Mesothelial cell of epicardium (in vitro differentiated cells): ENCODE measurements around the gene CACNA1A. TPM values are rescaled to one million over a fixed set of nuclear protein-coding genes. Genes with fewer than 3 reads are reported as not detected.

ENCODE experiments used
- DNase-seq, 2 experiments: peaks; one replicate each; pipeline ENCODE4 v3.0.0; 2021; ENCODE audit warnings: low spot score in 2 of 2; ENCODE audit not compliant: unreplicated experiment in 2 of 2
- H3K27ac Mint-ChIP-seq: 2 replicates; pipeline ENCODE4 v1.8.0; 2021; ENCODE audit warnings: mixed read lengths
- H3K27me3 Mint-ChIP-seq: 2 replicates; pipeline ENCODE4 v1.8.0; 2021; ENCODE audit warnings: low read depth, mixed read lengths
- H3K36me3 Mint-ChIP-seq: 2 replicates; pipeline ENCODE4 v1.8.0; 2021; ENCODE audit warnings: mixed read lengths
- H3K4me1 Mint-ChIP-seq: 2 replicates; pipeline ENCODE4 v1.8.0; 2021; ENCODE audit warnings: mixed read lengths
- H3K4me3 Mint-ChIP-seq: 2 replicates; pipeline ENCODE4 v1.8.0; 2021; ENCODE audit warnings: mild to moderate bottlenecking, moderate library complexity, mixed read lengths
- H3K9me3 Mint-ChIP-seq: 2 replicates; pipeline ENCODE4 v1.8.0; 2021; ENCODE audit warnings: mixed read lengths
- total RNA-seq: library from RNA; stranded (reverse); gene quantifications from 3 replicates; pipeline ENCODE4 v1.2.1, GENCODE V29; 2021
- TF ChIP-seq, protein P1 (sequence below): fragments of 200-600 bp; sonication (generic); IDR thresholded peaks from one replicate; pipeline ENCODE4 v1.5.0; 2021; ENCODE audit warnings: antibody characterized with exemption; ENCODE audit not compliant: unreplicated experiment

The CACNA1A gene
- total RNA-seq, 1 donor from 2014 or later, result 1.0 TPM

DNA sequence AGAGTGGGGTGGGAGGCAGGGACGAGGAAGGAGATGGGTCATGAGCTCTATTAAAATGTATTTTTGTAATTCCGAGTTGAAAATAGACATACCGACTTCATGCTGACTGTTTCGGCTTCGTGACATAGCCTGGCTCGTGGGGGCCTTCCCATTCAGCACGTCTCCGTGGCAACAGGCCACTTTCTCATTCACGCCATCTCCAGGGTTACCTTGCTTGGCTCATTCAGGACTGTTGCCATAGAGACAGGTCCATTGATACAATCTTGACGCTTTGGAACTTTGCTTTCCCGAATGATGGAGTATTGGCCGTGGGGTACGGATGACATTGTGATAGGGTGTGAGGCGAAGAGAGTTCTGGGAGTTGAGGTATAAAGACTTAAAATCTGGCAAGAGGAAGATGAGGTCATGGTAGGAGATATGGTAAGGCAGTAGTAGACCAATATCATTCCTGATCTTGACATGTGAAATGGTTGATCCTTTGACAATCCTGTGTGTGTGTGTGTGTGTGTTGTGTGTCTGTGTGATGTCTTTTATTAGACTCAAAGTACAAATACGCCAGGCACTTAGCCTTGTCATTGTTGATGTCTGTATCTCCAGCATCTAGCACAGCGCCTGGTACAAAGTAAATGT, 97.3 kb downstream of the CACNA1A start:
- Mint-ChIP-seq H3K27ac (no peak overlapping the region), H3K4me3 (no peak overlapping the region), H3K36me3 (no peaks in the 10 kb centered on the region), H3K27me3 (no peaks in the 10 kb centered on the region), H3K4me1 (no peaks in the 10 kb centered on the region), H3K9me3 (no peaks in the 10 kb centered on the region)
- no peak for DNase-seq
- TF ChIP-seq, protein P1, sequence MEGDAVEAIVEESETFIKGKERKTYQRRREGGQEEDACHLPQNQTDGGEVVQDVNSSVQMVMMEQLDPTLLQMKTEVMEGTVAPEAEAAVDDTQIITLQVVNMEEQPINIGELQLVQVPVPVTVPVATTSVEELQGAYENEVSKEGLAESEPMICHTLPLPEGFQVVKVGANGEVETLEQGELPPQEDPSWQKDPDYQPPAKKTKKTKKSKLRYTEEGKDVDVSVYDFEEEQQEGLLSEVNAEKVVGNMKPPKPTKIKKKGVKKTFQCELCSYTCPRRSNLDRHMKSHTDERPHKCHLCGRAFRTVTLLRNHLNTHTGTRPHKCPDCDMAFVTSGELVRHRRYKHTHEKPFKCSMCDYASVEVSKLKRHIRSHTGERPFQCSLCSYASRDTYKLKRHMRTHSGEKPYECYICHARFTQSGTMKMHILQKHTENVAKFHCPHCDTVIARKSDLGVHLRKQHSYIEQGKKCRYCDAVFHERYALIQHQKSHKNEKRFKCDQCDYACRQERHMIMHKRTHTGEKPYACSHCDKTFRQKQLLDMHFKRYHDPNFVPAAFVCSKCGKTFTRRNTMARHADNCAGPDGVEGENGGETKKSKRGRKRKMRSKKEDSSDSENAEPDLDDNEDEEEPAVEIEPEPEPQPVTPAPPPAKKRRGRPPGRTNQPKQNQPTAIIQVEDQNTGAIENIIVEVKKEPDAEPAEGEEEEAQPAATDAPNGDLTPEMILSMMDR, result no peak

DNA sequence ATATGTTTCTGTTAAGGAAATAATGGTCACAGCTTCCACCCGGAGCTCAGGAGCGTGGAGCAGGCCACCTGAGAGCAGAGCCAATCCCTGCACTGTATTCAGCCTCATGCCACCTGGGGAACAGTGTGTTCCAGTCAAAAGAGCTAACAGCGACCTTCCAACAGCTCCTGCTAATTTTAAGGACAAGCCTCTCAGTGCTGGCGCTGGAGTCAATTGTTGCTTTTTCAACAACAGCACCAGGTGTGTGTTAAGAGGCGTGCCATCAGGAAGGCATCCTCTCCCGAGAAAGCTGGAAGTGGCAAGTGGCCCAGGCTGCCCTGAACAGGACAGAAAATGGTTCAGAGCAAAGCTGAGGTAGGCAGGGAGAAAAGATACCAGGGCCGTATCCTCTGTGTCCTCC, 102.0 kb downstream of the CACNA1A start:
- no peak for DNase-seq
- TF ChIP-seq, protein P1, result no peak
- Mint-ChIP-seq H3K9me3 (peaks cover 6% of the 10 kb centered on the region), H3K36me3 (no peaks in the 10 kb centered on the region), H3K27me3 (no peaks in the 10 kb centered on the region), H3K4me1 (no peaks in the 10 kb centered on the region), H3K27ac (no peak overlapping the region), H3K4me3 (no peak overlapping the region)

DNA sequence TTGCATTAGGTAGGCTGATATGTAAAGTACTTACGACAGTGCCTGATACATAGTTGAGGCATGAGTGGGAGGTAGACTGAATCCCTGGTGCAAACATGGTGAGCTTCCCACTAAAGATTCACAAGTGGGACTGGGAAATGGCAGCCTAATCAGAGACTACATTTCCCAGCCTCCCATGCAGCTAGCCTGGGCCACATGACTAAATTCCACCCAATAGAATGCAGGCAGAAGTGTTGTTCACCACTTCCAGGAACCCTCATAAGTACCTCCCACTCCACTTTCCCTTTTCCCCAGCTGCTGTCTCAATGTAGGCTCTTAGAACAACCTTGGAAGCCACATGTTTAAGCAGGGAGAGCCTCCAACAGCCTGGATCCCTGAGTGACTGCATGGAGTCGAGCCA, 104.9 kb downstream of the CACNA1A start:
- H3K27ac Mint-ChIP-seq, result no peak overlapping the region

DNA sequence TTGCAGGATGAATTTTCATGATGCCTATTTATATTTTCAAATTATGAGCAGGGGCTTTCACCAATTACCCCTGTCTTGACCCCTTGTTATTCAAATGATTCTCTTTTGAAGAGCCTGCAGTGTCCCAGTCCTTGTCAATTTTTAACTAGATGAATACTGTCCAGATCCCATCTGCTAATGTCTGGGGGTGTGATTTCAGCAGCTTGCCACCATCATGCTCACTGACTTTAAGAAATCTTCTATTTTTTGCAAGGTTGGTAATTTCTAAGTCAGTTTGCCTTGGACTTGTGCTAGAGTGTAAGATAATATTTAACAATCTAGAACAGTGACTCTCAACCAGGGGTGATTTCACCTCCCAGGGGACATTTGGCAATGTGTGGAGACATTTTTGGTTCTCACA, 106.0 kb downstream of the CACNA1A start:
- Mint-ChIP-seq H3K27ac (no peak overlapping the region), H3K27me3 (peaks cover 9% of the 10 kb centered on the region), H3K4me3 (no peak overlapping the region), H3K4me1 (no peaks in the 10 kb centered on the region), H3K9me3 (peaks cover 6% of the 10 kb centered on the region), H3K36me3 (no peaks in the 10 kb centered on the region)
- DNase-seq, result no peak
- TF ChIP-seq, protein P1, result no peak

More for the DNA sequence above, 104.9 kb downstream of the CACNA1A start:
- H3K9me3 Mint-ChIP-seq, result peaks cover 6% of the 10 kb centered on the region
- peaks cover 2% of the 10 kb centered on the region for H3K27me3 Mint-ChIP-seq
- H3K36me3 Mint-ChIP-seq, result no peaks in the 10 kb centered on the region
- DNase-seq, result no peak
- no peaks in the 10 kb centered on the region for H3K4me1 Mint-ChIP-seq
- TF ChIP-seq, protein P1, result no peak
- no peak overlapping the region for H3K4me3 Mint-ChIP-seq

DNA sequence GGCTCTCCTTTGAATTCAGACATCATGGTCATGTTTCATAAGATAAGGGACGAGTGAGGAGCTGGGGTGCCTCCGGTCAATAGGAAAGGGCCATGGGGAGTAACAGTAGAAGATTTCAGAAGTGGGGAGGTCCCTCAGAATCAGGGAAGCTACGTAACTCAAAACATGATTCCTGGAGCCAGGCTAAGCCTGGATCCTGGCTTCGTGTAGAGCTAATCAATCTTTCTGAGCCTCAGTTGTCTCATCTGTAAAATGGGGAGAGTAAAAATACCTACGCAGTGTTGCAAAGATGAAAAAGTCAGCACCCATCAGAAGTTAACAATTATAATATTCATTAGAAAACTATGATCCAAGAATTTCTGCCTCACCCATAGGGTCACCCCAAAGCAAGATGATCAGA, 106.5 kb downstream of the CACNA1A start:
- TF ChIP-seq, protein P1, result no peak
- Mint-ChIP-seq H3K27me3 (peaks cover 11% of the 10 kb centered on the region), H3K4me3 (no peak overlapping the region), H3K36me3 (no peaks in the 10 kb centered on the region), H3K27ac (no peak overlapping the region), H3K9me3 (peaks cover 6% of the 10 kb centered on the region), H3K4me1 (no peaks in the 10 kb centered on the region)
- no peak for DNase-seq
